ENCODE measurements around the gene PRR5. TPM values are rescaled to one million over a fixed set of nuclear protein-coding genes. Genes with fewer than 3 reads are reported as not detected.
"Not testable (repeated sequence)": the region's sequence is repeated elsewhere in the genome, so short reads cannot be mapped to it uniquely, and the experiment has no call there.

PRR5 gene, protein sequence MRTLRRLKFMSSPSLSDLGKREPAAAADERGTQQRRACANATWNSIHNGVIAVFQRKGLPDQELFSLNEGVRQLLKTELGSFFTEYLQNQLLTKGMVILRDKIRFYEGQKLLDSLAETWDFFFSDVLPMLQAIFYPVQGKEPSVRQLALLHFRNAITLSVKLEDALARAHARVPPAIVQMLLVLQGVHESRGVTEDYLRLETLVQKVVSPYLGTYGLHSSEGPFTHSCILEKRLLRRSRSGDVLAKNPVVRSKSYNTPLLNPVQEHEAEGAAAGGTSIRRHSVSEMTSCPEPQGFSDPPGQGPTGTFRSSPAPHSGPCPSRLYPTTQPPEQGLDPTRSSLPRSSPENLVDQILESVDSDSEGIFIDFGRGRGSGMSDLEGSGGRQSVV
- polyA plus RNA-seq: 10 to 100 TPM; 16.8 to 96.4 (median 28.2) TPM

GRCh38 chr22:44701824-44702478, at the start of gene PRR5:
PRR5 (plus strand) TSS chr22:44702204; CDS start chr22:44702475, 271 bp downstream.
- no peak within 1 kb of the TSS for H3K27ac ChIP-seq (ENCODE audit: low read depth, low read length)
- 2 to 3% (median 3%) methylated on average over 48 to 87 of the region's 88 CpGs for WGBS, 3 donors

DNA sequence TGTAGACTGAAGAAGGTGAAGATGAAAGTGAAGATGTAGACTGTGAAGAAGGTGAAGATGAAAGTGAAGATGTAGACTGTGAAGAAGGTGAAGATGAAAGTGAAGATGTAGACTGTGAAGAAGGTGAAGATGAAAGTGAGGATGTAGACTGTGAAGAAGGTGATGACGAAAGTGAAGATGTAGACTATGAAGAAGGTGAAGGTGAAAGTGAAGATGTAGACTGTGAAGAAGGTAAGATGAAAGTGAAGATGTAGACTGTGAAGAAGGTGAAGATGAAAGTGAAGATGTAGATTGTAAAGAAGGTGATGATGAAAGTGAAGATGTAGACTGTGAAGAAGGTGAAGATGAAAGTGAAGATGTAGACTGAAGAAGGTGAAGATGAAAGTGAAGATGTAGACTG, 49.1 kb upstream of the PRR5 start:
- 66 to 95% (median 82%) methylated on average over 1 of the region's 1 CpG for WGBS, 3 donors
- not testable (repeated sequence) for H3K27ac ChIP-seq (ENCODE audit: low read depth, low read length)

DNA sequence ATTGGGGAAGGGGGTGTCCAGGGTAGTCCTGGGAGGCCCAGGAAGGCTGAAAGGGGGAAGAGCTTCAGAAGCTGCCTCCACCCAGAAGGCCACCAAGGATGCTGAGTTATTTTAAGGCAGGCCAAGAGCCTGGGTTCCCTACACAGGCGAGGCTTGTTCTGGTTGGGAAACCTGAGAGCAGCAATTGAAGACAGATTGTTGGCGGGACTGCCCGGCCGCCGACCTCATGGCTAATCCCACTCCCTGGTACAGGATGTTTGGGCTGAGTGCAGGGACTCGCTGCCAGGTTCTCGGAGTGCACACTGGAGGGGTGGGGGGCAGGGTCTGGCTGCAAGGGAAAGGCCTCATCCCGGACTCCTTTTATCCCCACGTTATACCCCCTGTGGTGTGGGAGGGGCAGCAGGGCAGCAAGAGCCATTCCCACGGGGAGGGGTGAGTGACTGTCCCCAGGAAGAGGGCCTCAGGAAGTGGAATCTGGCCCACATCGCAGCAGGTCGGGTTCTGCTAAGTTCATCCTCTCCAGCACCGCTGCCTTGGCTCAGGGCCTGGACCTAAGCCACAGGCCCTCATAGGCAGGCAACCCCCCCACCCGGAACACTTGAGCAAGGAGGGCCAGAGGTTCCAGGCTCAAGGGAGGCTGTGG, 43.6 kb upstream of the PRR5 start:
- WGBS, 3 donors: 14 to 33% (median 15%) methylated on average over 14 of the region's 14 CpGs
- no peak overlapping the region for H3K27ac ChIP-seq (ENCODE audit: low read depth, low read length)

DNA sequence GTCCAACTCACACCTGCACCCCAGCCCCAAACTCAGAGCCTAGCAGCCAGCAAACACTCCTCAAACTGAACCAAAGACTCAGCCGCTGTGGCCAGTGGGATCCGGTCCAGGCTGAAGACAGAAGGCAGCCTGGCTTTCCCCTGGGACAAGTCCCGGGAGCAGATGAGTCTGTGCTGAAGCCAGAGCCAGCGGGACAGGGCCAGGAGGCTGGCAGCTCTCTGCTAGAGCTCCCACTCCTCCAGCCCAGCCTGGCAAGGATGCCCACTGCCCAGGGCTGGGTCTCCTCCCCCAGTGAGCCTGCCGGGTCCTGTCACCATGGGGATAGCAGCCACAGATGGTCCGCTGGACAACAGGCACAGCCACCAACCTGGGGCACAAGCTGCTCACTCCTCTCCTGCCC, 42.9 kb upstream of the PRR5 start:
- WGBS, 3 donors: 49 to 70% (median 54%) methylated on average over 6 of the region's 6 CpGs
- H3K27ac ChIP-seq (ENCODE audit: low read depth, low read length): no peak overlapping the region

GRCh38 chr22:44660051-44660830, 41.8 kb upstream of the PRR5 start:
- no peak overlapping the region for H3K27ac ChIP-seq (ENCODE audit: low read depth, low read length)
- 78 to 93% (median 90%) methylated on average over 23 of the region's 23 CpGs for WGBS, 3 donors

- H3K27ac ChIP-seq (ENCODE audit: low read depth, low read length): no peak overlapping the region
- WGBS, 3 donors: 15 to 89% (median 64%) methylated on average over 9 to 14 of the region's 14 CpGs
These were observed 40.9 kb upstream of the PRR5 start for GRCh38 chr22:44661070-44661469.

DNA sequence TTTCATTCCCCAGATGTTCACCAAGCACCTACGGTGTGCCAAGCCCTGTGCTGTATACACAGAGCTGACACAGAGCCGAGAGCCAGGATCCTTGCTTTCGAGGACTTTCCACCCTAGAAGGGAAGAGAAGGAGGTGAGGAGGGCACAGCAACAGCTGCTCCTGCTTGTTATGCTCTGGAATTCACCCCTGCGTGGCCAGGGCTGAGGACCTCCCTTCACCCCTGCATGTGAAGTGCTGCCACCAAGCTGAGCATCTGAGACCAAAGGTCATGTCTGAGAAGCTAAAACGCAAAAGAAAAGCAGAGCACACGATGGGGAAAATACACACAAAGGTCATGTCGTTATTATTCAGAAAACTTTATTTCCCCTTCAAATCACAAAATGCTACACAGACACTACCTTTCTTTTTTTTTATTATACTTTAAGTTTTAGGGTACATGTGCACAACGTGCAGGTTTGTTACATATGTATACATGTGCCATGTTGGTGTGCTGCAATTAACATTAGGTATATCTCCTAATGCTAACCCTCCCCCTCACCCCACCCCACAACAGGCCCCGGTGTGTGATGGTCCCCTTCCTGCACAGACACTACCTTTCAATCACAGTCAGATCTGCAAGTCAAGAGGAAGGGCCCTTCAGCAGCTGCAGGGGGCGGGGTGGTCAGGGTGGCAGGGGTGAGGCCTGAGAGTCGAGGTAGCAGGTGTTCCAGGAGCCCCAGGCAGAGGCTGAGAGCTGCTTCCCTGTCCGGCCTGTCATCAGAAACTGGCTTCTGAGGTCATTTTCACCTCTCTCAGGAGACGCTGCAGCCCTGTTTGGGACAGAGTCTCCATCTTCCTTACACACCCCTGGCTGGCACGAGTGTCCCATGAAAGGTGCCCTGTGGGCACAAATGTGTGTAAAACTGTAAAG, 40.1 kb upstream of the PRR5 start:
- WGBS, 3 donors: 65 to 79% (median 79%) methylated on average over 14 of the region's 14 CpGs
- no peak overlapping the region for H3K27ac ChIP-seq (ENCODE audit: low read depth, low read length)

DNA sequence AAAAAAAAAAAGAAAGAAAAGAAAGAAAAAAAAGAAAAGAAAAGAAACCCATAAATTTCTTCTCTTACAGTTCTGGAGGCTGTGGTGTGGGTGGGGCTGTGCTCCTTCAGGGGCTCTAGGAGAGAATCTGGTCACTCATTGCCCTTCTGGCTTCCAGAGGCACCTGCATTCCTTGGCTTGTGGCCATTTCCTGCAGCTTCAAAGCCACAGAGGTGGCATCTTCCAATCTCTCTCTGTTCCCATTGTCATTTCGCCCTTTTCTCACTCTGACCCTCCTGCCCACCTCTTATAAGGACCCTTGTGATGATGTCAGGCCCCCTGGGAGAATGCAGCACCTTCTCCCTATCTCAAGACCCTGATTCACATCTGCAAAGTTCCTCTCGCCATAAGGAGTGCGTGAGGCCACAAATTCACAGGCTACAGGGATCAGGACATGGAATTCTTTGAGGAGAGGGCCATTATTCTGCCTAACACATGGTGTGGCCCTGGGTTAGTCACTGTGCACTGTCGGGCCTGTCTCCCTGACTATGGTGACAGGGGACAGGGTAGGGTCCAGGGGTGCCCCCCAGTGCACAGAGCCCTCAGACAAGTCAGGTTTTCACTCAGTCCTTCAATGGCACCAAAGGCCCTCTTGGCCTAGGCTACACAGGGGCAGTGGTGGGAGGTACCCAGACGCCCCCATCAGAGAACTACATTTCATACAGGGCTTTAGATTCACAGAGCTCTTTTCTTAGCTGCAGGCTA, 38.6 kb upstream of the PRR5 start:
- no peak overlapping the region for H3K27ac ChIP-seq (ENCODE audit: low read depth, low read length)
- 84 to 94% (median 90%) methylated on average over 5 of the region's 5 CpGs for WGBS, 3 donors

DNA sequence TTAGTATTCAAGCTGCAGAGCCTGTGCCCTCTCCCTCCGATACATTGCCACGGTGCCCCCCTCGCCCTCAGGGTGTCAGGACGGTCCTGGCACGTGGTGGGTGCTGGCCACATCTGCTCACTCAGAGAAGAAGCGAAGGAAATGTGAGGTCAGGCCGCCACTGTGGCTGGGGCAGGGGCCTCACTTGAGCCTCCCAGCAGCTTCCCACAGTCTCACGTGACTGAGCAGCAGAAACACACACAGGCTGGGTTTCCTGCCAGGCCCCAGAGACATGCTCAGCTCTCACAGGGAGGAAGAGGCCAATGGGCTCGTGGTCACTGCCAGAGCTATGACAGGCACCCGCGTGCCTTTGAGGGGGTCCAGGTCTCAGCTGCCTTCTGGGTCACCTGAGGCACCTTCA, 37.9 kb upstream of the PRR5 start:
- WGBS, 3 donors: 17 to 45% (median 23%) methylated on average over 11 of the region's 11 CpGs
- H3K27ac ChIP-seq (ENCODE audit: low read depth, low read length): no peak overlapping the region

DNA sequence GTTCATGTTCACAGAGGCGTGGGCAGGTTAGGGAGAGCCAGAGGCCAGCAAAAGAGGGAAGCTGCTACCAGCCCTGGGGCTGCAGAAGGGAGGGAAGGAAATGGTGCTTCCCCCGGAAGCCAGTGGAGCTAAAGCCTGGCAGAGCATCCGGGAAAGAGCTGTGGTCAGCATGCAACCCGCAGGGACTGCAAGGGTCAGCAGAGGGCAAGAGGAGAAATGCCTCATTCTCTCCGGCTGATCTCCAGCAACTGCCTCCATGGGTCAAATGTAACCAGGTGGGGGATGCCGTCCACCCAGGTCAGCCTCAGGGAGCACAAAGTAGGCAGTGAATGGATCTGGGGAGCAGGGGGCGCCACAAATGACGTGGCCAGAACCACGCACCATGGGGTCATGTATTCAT, 36.9 kb upstream of the PRR5 start:
- no peak overlapping the region for H3K27ac ChIP-seq (ENCODE audit: low read depth, low read length)
- WGBS, 3 donors: 38 to 65% (median 40%) methylated on average over 9 of the region's 9 CpGs

DNA sequence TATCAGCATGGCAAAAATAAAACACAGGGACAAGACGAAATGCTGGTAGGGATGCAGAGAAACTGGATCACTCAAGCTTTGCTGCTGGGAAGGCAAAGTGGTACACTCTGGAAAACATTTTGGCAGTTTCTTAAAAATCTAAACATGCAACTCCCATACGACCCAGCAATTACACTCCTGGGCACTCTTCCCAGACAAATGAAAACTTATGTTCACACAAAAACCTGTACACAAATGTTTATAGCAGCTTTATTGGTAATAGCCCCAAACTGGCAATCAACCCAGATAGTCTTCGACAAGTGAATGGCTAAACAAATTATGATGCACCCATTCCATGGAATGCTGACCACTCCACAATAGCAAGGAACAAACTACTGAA, 35.8 kb upstream of the PRR5 start:
- H3K27ac ChIP-seq (ENCODE audit: low read depth, low read length): no peak overlapping the region

DNA sequence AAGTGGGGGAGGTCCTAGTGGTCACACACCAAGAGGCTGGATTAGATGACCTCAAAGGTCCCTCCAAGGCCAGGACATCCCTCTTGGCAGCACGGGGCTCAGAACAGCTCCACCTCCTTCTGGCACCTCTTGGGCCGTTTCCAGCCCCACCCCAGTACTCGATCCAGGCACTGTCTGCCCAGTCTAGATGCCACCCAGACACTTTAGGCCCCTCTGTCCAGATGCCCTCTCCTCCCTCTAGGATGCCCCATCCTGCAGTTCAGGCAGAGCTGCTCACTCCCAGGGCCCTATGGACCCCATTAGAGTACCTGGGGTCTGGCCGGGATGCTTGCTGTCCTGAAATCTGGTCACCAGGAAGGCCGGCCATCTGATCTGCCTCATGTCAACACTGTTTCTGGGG, 34.7 kb upstream of the PRR5 start:
- H3K27ac ChIP-seq (ENCODE audit: low read depth, low read length): no peak overlapping the region
- 45 to 64% (median 58%) methylated on average over 5 of the region's 5 CpGs for WGBS, 3 donors

More for the DNA sequence above, 35.8 kb upstream of the PRR5 start:
- WGBS, 3 donors: 35 to 62% (median 55%) methylated on average over 3 of the region's 3 CpGs

- H3K27ac ChIP-seq (ENCODE audit: low read depth, low read length): no peak overlapping the region
- WGBS, 3 donors: 35 to 47% (median 38%) methylated on average over 8 of the region's 8 CpGs
These were observed 34.2 kb upstream of the PRR5 start for GRCh38 chr22:44667829-44668189.

GRCh38 chr22:44668190-44668885, 33.7 kb upstream of the PRR5 start:
- WGBS, 3 donors: 1 to 2% (median 1%) methylated on average over 63 to 86 of the region's 87 CpGs
- no peak overlapping the region for H3K27ac ChIP-seq (ENCODE audit: low read depth, low read length)

- 2 to 3% (median 3%) methylated on average over 36 to 45 of the region's 45 CpGs for WGBS, 3 donors
- H3K27ac ChIP-seq (ENCODE audit: low read depth, low read length): no peak overlapping the region
These were observed 33.0 kb upstream of the PRR5 start for GRCh38 chr22:44668886-44669521.

DNA sequence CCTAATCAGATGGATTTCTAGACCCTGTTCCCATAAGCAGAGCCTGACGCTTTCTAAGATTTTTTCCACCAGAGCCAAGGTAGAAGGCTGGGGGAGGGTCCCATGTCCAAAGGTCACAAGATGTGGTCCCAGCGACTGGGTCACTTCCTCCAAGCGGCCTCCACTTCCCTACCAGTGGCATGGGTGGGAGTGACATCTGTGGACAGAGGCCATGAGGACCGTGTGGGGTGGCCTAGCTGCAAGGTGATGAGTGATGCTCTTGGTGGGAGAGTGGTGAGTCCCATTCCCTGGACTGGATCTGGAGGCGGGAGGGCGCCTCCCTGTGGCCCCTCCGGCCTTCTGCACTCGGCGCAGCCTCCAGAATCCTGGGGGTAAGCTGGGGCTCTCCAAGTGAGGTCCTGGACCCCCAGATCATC, 32.4 kb upstream of the PRR5 start:
- WGBS, 3 donors: 65 to 74% (median 66%) methylated on average over 9 of the region's 9 CpGs
- no peak overlapping the region for H3K27ac ChIP-seq (ENCODE audit: low read depth, low read length)

All from adipose tissue (tissue), 3 donors.